ENCODE data around the gene FRAS1.
"Not testable (repeated sequence)": the region's sequence is repeated elsewhere in the genome, so short reads cannot be mapped to it uniquely, and the experiment has no call there.

Gene FRAS1

DNA sequence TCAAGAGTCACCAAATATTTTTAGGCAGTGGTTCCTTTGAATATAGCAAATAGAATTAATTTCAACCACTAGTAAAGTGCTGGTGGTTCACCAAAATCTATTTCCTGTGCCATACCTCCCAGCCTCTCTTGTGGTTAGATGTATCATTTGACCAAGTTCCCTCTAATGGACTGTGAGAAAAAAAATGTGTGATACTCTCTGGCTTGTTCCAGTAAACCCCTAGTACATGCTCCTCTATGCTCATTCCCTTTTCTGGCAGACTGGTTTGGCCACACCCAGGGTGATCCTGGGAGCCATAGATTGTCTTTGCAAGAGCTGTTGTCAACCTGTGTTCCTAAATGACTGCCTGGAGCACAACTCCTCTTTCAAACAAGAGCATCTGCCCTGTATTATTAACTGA is 109.5 kb downstream of the FRAS1 start:
- no peak for DNase-seq

DNA sequence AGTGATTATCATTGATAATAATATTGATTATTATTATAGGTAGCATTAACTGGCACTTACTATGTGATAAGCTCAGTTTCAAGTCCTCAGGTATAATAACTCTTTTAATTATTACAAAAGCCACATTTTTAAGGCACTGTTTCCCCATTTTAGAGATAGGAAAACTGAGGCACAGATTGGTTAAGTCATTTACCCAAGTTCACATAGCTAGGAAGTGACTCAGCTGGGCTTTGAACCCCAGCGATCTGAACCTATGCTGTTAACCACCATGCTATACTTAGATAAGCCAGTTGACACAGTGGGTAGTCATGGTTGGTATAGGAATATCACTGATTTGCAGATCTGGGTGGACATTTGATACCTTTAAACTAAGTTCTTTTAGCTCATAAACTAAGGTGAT is 110.4 kb downstream of the FRAS1 start:
- no peak for DNase-seq

DNA sequence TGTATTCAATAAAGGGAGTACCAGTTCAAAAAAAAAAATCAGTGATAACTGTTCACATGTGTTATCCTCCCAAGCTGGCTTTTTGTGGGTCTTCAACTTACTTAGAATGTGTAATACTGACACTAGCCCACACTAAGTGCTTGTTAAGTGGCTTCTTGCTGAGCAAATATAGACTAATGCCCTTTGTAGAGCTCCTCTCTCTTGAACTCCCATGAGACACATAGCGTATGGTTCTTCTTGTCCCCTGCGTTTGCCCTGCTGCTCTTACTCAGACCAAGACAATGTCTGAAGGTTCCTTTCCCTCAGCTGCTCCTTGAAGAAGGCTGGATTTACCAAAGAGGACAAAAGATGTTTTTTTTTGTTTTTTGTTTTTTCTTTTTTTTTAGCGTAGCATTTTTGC is 110.9 kb downstream of the FRAS1 start:
- DNase-seq: peak; percentile 76 to 82

DNA sequence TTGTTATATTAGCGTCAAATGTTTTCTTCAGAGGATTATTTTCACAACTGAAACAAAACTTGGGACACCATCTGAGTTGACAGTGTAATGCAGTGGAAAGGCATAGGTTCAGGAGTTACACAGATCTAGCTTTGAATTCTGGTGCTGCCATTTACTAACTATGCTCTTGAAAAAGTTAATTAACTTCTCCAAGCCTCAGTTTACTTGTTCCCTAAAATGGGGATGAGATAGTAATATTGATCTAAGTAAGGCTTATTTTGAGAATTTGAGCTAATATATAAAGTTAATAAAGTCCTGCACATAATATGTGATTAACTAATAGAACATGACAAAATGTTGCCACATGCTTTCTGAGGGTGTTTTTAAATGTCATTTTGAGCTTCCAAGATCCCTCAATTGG is 112.6 kb downstream of the FRAS1 start:
- DNase-seq: no peak

DNA sequence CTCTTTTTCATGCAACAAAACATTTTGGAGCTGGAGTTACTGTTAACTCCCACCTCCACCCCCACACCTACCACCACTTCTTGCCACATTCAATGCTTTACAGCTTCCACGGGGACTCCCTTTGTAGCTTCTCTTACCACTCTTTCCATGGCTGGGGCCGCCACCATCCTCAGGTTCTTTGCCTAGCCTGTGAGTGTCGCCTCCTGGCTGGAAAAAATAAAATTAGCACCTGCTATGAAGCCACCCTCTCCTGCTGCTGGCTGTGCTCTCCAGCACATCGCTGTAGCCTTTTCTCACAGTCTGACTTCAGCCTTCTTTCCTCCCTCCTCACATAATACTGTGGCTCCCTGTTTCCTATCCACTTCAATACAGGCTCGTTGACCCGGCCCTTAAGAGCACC is 114.4 kb downstream of the FRAS1 start:
- DNase-seq: no peak

DNA sequence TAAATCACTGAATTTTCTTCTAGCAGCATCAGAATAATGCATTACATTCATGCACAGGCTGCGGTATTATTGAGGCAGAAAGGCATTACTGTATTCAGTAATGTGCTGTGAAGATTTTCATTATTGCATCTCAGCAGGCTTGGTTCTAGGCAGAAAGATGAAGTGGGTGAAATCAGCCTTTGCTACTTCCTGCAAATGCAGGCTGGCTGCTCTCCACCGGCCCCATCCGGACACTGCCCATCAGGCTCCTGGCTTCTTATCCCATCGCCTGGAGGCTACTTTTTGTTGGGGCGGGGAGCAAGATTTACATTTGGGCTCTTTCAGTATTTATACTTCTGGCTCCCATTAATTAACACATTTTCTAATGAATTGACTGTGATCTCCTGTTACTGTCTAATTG is 117.8 kb downstream of the FRAS1 start:
- DNase-seq: no peak

DNA sequence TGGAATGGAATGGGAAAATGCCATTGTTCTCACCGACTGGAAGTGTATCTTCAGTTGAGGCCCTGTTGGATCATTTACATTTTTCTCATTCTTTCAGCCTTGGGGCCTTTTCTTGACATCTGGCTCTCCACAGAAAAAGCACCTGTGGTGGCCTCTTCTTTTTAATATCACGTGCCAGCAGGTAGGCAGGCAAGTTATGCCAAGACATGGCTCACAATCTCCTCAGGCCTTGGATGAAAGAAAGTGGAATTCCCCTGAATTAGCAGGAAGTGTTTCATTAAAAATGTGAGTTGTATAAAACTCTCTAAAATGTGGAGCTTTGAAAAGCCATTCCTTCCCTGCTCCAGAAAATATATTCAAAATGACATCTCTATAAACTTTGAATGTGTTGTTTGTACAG is 122.1 kb downstream of the FRAS1 start:
- no peak for DNase-seq

DNA sequence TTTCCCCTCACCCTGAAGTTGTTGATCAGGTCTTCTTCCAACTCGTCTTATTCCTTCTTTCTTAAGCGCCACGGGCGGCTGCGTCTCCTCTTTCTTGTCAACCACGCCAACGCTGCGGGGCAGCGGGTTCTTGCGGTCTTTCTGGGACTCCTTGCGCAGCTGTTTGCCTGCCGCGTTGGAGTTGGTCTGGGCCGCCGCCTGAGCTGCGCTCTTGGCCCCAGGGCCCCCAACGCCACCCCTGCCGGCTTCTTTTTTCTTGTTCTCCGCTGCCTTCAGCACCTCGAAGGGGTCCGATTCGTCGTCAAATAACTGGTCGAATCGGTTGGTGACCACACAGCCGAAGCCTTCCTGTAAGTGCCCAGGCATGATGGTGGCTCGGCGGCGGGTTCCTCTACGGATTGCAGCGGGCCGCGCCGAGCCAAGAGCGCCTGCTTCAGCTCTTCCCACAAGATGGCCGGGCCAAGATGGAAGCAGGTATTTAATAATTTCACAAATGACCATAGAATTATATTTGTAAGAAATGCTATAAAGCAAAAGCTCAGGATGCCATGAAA is 124.6 kb downstream of the FRAS1 start:
- not testable (repeated sequence) for DNase-seq

DNA sequence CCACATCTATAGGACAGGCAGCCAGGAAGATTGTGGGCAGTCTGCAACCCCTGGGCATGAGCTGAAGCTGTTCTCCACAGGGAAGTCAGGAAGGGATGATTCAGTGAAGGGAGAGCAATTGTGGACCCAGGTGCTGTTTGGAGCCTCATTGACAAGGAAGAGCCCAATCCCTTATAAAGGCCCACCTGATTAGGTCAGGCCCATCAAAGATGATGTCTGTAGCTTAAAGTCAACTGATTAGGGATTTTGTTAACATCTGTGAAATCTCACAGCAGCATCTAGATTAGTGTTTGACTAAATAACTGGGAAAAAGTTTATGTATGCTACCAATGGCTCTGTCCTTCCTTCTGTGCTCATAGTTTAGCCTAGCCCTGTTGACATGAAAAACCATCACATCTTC is 127.5 kb downstream of the FRAS1 start:
- DNase-seq: no peak

DNA sequence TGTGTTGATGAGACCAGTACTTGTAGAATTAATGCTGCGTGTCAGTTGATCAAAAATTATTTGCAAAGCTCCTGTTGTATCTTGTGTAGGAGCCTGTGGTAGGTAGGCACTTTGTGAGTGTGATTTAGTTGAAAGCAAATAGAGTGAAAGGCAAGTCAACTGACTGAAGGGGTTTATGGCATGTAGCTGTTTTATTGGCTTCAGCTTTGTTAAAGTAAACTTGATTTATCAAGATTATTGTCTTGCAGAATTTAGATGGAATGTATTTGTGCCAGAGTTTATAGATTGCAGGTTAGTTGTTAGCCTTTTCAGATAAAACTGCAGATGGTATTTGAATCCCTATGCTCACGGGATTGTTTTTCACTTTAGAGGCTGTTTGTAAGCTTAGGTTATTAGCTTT is 128.0 kb downstream of the FRAS1 start:
- DNase-seq: no peak

DNA sequence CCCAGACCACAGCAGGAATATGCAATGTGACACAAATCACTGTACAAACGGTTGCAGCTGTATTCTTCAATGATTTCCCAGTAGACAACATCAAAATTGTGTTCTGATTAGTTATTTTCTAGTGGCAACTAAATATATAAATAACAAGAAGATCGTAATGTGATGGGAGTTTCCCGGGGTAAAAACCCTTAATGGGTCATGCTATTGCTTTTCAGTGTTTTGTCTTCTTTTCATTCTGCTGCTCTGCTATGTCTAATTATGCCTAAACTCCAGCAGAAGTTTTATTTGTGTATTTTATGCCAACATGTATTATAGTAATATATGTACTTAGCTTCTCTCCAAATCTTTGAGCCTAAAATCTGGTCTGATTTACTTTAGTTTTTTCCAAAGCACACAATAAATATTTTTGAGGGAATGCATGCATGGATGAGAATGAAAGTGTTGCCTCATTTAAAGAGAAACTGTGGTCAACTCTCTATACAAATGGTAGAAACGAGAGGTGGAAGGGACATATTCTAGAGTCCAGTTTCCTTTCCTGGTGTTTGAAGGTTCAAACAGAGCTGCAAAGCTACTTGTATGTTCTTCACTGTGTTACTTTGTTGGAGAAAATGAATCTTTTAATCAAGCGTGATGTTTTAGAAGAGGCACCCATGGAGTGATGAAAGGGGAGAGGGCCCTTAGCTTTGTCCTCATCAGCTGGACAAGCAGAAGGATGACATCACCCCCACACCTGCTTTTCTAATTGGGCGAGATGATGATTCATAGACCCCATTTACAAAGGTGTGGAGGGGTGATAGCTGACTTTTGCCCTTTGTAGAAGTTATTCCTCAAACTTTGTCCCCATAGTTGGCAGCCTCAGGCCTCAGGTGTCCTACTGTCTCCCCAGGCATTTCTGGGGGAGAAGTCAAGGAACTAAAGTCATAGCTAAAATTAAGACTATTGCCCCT is 129.7 kb downstream of the FRAS1 start:
- DNase-seq: no peak

DNA sequence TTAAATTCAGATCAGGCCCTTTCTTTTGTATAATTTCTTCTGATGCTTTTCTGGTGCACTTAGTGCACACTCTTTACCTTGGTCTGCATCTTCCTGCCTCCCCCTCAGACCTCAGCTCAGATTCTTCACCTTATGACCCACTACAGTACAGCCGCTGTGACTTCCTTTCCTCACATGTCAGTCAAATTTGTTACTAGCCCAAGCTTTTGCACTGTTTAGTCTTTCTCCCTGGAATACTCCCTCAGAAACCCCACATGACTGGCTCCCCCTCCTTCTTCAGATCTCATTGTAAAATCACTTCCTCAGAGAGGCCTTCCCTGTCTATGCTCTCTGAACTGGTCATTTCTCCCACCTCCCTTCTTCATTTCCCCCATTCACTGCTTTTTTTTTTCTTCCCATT is 132.9 kb downstream of the FRAS1 start:
- DNase-seq: no peak

DNA sequence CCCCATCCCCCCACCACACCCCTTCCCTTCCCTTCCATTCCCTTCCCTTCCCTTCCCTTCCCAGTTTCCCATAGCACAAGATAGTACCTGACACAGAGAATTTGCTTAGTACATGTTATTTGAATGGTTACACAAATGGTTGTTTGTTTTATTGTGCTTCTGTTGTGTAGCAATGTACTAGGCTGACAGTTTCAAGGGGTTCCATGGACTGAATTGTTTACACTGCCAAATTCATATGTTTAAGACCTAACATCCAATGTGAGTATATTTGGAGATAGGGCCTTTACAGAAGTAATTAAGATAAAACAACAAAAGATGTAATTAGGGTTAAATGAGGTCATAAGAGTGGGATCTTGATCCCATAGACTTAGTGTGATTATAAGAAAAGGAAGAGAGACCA is 133.5 kb downstream of the FRAS1 start:
- no peak for DNase-seq

DNA sequence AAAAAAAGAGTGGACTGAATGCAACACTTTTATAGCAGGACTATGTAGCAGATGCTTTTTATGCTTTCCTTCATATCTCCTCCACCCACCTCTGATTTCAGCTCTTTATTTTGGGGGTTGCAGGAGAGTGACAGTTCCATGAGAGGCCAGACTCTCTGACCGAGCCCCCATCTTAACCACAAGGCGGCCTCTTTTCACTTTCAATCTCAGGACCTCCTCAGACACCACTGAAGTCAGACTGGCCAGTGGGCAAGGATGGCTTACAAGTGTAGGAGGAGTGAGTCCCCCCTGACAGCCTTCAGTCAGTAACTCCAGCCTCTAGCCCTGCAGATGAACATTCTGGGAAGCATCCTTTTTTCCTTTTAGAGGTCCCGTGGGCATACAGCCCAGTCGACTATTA is 140.8 kb downstream of the FRAS1 start:
- DNase-seq: no peak

DNA sequence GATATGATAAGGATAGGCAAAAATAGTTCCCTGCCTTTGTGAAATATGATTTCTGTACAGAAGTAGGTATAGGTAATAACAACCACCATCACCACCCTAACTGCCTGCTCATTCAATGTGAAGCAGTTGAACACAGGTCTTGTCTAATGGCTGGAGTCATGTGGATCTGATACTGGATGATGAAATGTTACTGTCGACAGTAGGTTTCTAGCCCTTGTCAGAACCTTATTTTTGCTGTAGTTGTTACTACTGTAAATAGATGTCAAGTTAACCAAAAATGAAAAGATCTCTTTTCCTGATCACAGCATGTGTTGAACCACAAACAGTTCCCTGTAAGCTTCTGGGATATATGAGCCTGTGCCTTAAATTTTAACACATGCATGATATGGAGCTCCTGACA is 142.9 kb downstream of the FRAS1 start:
- no peak for DNase-seq

DNA sequence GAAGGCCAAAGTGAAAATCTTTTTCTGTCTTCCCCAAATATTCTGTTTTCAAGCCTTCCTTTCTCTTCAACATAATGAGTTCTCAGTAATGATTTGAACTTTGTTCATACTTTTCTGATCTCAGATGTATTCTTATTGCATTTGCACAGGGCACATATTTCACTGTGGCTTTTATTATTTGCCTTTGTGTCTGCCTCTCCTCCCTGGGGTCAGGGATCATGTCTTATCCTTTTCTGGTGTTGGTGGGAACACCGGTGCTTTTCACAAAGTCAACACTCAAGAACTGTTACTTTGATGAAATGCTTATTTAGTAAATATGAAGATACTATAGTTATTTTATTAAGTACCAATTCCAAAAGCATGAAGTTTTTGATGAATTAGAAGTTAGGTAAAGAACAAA is 143.8 kb downstream of the FRAS1 start:
- no peak for DNase-seq

DNA sequence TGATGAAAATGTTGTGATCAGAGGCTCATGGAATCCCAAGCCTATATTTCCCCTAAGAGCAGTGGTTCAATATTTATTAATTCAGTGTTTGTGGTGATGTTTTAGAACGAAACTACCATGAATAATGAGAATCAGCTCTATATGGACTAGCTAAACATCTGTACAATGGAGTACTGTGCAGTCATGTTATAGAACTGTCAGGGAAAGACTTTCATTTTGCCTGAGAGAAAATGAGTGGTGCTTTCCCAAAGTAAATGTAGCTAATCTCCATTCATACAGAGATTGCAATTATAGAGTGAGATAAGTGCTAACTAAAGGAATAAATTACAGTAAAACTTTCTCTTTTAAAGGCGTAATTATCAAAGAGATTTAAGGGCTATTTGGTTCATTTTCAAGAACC is 147.1 kb downstream of the FRAS1 start:
- DNase-seq: no peak

DNA sequence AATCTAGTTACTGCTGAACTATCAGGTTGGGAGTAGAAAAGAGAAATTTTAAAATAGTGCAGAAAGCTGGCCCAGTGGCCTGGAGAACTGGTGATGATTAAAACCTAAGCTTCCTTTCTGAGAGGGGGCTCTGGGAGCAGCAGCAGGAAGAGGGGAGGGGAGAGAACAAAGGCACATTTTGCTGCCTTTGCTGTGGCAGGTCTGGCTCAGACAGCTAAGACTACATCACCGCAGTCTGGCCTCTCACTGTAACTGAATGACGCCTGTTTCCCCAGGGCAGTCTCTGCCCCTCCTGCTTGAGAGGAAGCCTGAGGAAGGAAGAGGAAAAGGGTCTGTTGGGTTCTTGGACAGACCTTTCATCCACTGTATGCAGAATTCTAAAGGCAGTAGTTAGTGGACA is 148.5 kb downstream of the FRAS1 start:
- DNase-seq: no peak

DNA sequence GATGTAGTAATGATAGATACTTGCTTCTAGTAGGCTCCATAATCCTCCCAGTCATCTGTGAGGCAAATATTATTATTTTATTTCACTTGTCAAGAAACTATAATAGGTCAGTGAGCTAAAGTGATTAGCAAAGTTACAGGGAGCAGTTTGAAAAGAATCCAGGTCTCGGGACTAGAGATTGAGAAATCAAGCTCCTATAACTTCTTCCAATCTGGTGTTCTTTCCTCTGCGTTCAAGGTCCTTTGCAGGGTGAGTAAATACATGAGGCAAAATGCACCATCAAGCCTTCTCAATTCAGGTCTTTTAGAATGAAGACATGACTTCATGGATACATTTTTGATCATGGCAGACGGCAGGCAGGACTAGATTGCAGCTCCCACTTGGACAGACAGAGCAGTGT is 150.4 kb downstream of the FRAS1 start:
- no peak for DNase-seq

DNA sequence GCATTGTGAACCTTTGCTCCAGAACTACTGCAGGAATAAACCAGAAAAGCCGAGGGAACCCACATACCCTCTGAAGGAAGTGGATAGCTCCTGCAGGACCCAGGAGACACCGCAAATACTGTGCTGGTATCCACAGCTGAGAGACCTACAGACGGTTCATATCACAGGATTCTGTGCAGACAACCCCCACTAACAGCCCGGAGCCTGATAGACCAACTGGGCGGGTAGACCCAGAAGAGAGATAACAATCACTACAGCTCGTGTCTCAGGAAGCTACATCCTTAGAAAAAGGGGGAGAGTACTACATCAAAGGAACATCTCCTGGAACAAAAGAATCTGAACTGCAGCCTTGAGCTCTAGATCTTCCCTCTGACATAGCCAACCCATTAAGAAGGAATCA is 150.8 kb downstream of the FRAS1 start:
- no peak for DNase-seq

DNA sequence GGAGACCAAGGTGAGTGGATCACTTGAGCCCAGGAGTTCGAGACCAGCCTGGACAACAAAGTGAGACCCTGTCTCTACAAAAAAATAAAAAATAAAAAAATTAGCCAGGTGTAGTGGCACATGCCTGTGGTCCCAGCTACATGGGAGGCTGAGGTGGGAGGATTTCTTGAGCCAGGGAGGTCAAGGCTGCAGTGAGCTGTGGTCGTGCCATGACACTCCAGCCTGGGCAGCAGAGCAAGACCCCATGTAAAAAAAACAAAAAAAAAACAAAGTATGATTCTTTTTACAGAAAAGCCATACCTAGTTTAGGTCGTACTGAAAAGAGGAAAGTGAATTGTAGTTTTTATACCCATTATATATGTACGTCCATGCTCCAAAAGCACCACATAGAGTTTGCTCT is 151.8 kb downstream of the FRAS1 start:
- not testable (repeated sequence) for DNase-seq

DNA sequence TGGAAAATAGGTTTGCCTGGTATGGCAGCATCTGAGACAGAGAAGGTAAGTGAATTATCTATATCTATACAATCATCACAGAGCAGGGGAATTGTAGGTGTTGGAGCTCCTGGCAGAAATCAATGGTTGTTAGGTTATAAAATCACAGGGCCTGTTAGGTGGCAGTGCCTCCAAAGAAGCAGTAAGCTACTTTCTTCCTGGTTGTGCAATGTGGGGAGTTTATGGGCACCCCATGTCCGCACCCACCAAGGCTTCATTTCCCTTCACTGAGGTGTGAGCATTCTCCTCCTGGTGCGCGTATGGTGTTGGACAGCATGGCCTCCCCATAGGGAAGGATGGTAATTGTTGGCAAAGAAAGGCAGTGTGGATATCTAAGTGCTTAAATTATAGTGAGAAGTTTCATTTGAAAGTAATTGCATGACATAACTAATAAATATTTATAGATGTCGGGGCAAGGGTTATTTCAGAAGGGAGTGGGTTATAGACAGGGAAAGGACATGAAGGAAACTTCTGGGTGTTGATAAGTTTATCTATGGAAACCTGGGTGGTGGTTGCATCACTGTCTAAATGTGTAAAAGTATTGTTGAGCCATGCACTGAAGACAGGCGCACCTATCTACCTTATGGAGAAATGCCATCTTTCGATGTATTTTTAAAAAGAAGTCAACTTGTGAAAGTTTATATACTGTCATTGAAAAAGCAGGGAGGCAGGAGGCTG is 153.7 kb downstream of the FRAS1 start:
- DNase-seq: no peak

DNA sequence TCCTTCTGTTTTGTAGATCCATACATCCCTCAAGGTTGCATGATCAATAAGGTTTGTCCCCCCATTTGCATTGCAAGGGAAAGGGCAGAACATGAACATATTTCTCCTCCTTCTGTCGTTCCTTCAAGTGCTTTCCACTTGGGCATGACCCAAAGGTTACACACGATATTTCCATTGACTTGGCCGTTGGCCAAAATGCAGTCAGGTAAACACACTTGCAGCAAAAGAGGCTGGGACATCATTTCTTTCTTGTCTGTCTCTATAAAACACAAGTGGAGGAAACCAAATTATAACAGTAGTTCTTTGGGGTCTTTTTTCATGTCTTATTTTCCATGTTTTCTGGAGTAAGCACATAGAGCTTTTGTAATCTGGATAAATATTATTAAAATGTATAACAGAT is 156.1 kb downstream of the FRAS1 start:
- DNase-seq: peak; percentile 6 to 45

DNA sequence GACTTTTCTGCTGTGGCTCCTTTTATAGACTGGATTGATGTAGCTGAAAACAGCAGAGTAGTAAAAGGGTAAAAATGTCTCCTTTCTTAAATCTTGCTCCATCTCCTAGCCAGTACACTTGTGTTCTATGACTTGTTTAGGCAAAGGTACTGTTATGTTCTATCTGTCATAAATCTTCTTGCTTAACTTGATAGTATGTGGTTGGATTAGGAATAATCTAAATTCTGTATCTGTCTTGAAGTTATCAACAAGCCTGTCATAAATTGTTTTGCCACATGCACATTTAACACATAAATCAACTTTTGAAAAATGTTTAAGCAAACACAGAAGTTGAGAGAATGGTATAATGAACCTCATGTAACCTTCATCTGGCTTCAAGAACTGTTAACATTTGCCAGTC is 157.0 kb downstream of the FRAS1 start:
- DNase-seq: no peak

All from NCI-H524 (cell line).